GM18951 (cell line): ENCODE measurements around the gene RABGEF1.
"Not testable (repeated sequence)": the region's sequence is repeated elsewhere in the genome, so short reads cannot be mapped to it uniquely, and the experiment has no call there.

Experiments
- POLR2A ChIP-seq: IDR thresholded peaks from 4 replicates; pipeline ENCODE4 v1.6.1; 2011; ENCODE audit warnings: mild to moderate bottlenecking; ENCODE audit not compliant: insufficient read length, insufficient read depth; ENCODE audit errors: extremely low read depth
- in situ Hi-C: fragments of 300-500 bp; cut with MboI; formaldehyde crosslinking; loops from one replicate; pipeline ENCODE4 v1.12.0; 2022; ENCODE audit warnings: low sequenced_read_pairs, mixed read lengths, inconsistent platforms; ENCODE audit not compliant: unreplicated experiment

RABGEF1 gene

GRCh38 chr7:66741710-66742049, 1.1 kb downstream of the RABGEF1 start:
- no peak for TF ChIP-seq POLR2A
- in situ Hi-C loops = no loop called here

- in situ Hi-C loops = not testable (repeated sequence)
These were observed 1.8 kb downstream of the RABGEF1 start for GRCh38 chr7:66742298-66742697.

- in situ Hi-C loops = no loop called here
- no peak for TF ChIP-seq POLR2A
These were observed 3.4 kb downstream of the RABGEF1 start for GRCh38 chr7:66743920-66744319.

GRCh38 chr7:66747385-66747784, 6.9 kb downstream of the RABGEF1 start:
- TF ChIP-seq POLR2A = no peak
- in situ Hi-C loops = no loop called here

- in situ Hi-C loops = no loop called here
- no peak for TF ChIP-seq POLR2A
These were observed 7.5 kb downstream of the RABGEF1 start for GRCh38 chr7:66747881-66748511.

- in situ Hi-C loops = no loop called here
- TF ChIP-seq POLR2A = no peak
These were observed 8.3 kb downstream of the RABGEF1 start for GRCh38 chr7:66748791-66749190.

GRCh38 chr7:66751945-66752344, 11.4 kb downstream of the RABGEF1 start:
- in situ Hi-C loops = no loop called here

GRCh38 chr7:66754541-66754940, 14.0 kb downstream of the RABGEF1 start:
- in situ Hi-C loops = no loop called here
- TF ChIP-seq POLR2A = no peak

More at GRCh38 chr7:66751945-66752344, 11.4 kb downstream of the RABGEF1 start:
- TF ChIP-seq POLR2A = no peak

GRCh38 chr7:66755059-66755458, 14.5 kb downstream of the RABGEF1 start:
- in situ Hi-C loops = not testable (repeated sequence)

GRCh38 chr7:66756227-66756626, 15.7 kb downstream of the RABGEF1 start:
- in situ Hi-C loops = not testable (repeated sequence)

- no peak for TF ChIP-seq POLR2A
- in situ Hi-C loops = no loop called here
These were observed 16.4 kb downstream of the RABGEF1 start for GRCh38 chr7:66756889-66757288.

- TF ChIP-seq POLR2A = no peak
- in situ Hi-C loops = no loop called here
These were observed 17.4 kb downstream of the RABGEF1 start for GRCh38 chr7:66757939-66758338.

GRCh38 chr7:66758950-66759628, 18.6 kb downstream of the RABGEF1 start:
- no peak for TF ChIP-seq POLR2A
- in situ Hi-C loops = no loop called here

GRCh38 chr7:66763183-66763582, 22.6 kb downstream of the RABGEF1 start:
- in situ Hi-C loops = not testable (repeated sequence)

GRCh38 chr7:66763633-66764355, 23.3 kb downstream of the RABGEF1 start:
- in situ Hi-C loops = not testable (repeated sequence)

GRCh38 chr7:66764905-66765304, 24.4 kb downstream of the RABGEF1 start:
- in situ Hi-C loops = not testable (repeated sequence)

GRCh38 chr7:66765322-66766025, 24.9 kb downstream of the RABGEF1 start:
- in situ Hi-C loops = not testable (repeated sequence)
